NT2/D1 (cell line): ENCODE data around the gene CEP104.

Source experiments
- YY1 ChIP-seq: IDR thresholded peaks from 2 replicates; pipeline ENCODE4 v1.6.1; 2011; ENCODE audit not compliant: insufficient read length, insufficient read depth
- ZNF274 ChIP-seq: IDR thresholded peaks from 2 replicates; pipeline ENCODE4 v1.6.1; 2011; ENCODE audit warnings: mild to moderate bottlenecking, low read depth, low read length

DNA sequence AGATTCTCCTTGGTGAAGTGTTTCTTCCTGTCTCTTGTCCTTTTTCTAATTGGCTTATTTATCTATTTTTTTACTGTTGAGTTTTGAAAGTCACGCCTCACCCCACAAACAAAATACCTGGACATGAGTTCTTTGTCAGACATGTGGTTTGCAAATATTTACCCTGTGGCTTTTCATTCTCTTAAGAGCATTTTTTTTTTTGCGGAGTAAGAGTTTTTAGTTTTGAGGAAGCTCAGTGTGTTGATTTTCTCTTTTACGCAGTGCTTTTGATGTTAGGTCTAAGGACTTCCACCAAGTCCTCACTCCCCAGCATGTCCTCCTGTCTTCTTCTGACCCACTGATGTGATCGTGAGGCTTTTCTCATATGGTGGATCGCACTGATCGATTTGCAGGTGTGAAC, 7.9 kb upstream of the CEP104 start:
- TF ChIP-seq YY1 (no peak), ZNF274 (no peak)
